Activated T-helper 17 cell treated with anti-CD3 and anti-CD28 coated beads, Interleukin-2, amount 50 U/mL, for 72 hours (primary cell): Measurements from ENCODE around the gene C1QTNF12. TPM values are rescaled to one million over a fixed set of nuclear protein-coding genes. Genes with fewer than 3 reads are reported as not detected.
"Not testable (repeated sequence)": the region's sequence is repeated elsewhere in the genome, so short reads cannot be mapped to it uniquely, and the experiment has no call there.

Experiments used
- ATAC-seq: fragments of 150-1000 bp; cut with Tn5 transposase; replicated peaks from 2 replicates; pipeline ENCODE4 v1.10.0; 2021; ENCODE audit warnings: mild to moderate bottlenecking, moderate library complexity
- H3K27ac Mint-ChIP-seq: one replicate; pipeline ENCODE4 v1.8.0; 2022; ENCODE audit warnings: mixed read lengths
- H3K27me3 Mint-ChIP-seq: one replicate; pipeline ENCODE4 v1.8.0; 2022; ENCODE audit warnings: mixed read lengths
- H3K36me3 Mint-ChIP-seq: one replicate; pipeline ENCODE4 v1.8.0; 2022; ENCODE audit warnings: low read depth, mild to moderate bottlenecking, mixed read lengths
- H3K4me1 Mint-ChIP-seq: one replicate; pipeline ENCODE4 v1.8.0; 2022; ENCODE audit warnings: mixed read lengths
- H3K4me3 Mint-ChIP-seq: one replicate; pipeline ENCODE4 v1.8.0; 2022; ENCODE audit warnings: mild to moderate bottlenecking, mixed read lengths
- H3K9me3 Mint-ChIP-seq: one replicate; pipeline ENCODE4 v1.8.0; 2022; ENCODE audit warnings: mixed read lengths
- total RNA-seq, 2 donors: library from RNA; stranded (reverse); gene quantifications; one replicate each; pipeline ENCODE4 v1.2.3, GENCODE V29; 2022

The C1QTNF12 gene
- total RNA-seq, 2 donors from 2014 or later: 1.8 to 7.5 TPM

- Mint-ChIP-seq H3K27ac (peak overlapping the region; percentile 61), H3K4me3 (peak overlapping the region; percentile 95)
Measured at GRCh38 chr1:1203561-1204424, 42.7 kb downstream of the C1QTNF12 start.

DNA sequence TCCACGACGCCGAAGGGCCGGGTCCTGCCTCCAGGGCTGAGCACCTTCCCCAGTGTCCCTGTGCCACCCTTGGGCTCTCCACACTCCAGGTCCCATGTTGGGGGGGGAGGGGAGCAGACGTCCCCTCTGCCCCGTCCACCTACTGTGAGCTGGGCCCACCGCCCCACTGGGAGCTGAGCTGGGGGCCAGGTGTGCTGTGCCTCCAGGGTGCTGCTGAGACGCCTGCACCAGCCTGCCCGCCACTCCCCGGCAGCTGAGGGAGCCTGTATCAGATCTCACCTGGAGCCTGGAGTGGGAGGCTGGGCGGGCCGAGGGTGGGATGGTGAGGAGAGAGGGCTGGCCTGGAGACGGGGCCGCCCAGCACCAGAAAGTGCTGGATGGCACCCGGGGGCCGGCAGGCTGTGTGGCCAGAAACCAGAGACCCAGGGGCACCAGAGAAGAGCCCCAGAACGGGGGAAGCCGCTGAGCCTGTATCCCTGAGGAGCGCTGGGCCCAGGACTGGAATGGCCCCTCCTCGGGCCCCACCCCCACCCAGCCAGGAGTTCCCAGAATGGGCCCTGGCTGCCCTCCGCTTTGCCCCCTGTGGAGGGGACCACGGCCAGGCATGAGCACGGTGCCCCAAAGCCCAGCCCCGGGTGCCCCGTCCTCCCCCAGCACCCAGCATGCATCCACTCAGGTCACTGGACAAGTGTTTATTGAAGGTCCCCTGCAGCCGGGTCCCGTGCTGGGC, 43.5 kb downstream of the C1QTNF12 start:
- peaks cover 5% of the 10 kb centered on the region for H3K4me1 Mint-ChIP-seq
- no peaks in the 10 kb centered on the region for H3K27me3 Mint-ChIP-seq
- no peaks in the 10 kb centered on the region for H3K9me3 Mint-ChIP-seq
- H3K4me3 Mint-ChIP-seq: peak overlapping the region; percentile 95
- no peak overlapping the region for H3K27ac Mint-ChIP-seq
- H3K36me3 Mint-ChIP-seq: peaks cover 57% of the 10 kb centered on the region
- no peak for ATAC-seq

More at GRCh38 chr1:1203561-1204424, 42.7 kb downstream of the C1QTNF12 start:
- Mint-ChIP-seq H3K36me3 (peaks cover 65% of the 10 kb centered on the region), H3K27me3 (no peaks in the 10 kb centered on the region), H3K9me3 (no peaks in the 10 kb centered on the region), H3K4me1 (peaks cover 10% of the 10 kb centered on the region)
- ATAC-seq: no peak

- Mint-ChIP-seq H3K9me3 (no peaks in the 10 kb centered on the region), H3K36me3 (peaks cover 43% of the 10 kb centered on the region), H3K4me3 (peak overlapping the region; percentile 75), H3K4me1 (peaks cover 4% of the 10 kb centered on the region), H3K27ac (peak overlapping the region; percentile 89), H3K27me3 (no peaks in the 10 kb centered on the region)
- peak; percentile 68 for ATAC-seq
Measured at GRCh38 chr1:1200876-1201810, 45.4 kb downstream of the C1QTNF12 start.

- Mint-ChIP-seq H3K36me3 (peaks cover 34% of the 10 kb centered on the region), H3K4me3 (peak overlapping the region; percentile 75), H3K4me1 (peaks cover 5% of the 10 kb centered on the region), H3K27me3 (no peaks in the 10 kb centered on the region), H3K9me3 (no peaks in the 10 kb centered on the region), H3K27ac (peak overlapping the region; percentile 89)
- ATAC-seq: no peak
Measured at GRCh38 chr1:1199961-1200875, 46.3 kb downstream of the C1QTNF12 start.

DNA sequence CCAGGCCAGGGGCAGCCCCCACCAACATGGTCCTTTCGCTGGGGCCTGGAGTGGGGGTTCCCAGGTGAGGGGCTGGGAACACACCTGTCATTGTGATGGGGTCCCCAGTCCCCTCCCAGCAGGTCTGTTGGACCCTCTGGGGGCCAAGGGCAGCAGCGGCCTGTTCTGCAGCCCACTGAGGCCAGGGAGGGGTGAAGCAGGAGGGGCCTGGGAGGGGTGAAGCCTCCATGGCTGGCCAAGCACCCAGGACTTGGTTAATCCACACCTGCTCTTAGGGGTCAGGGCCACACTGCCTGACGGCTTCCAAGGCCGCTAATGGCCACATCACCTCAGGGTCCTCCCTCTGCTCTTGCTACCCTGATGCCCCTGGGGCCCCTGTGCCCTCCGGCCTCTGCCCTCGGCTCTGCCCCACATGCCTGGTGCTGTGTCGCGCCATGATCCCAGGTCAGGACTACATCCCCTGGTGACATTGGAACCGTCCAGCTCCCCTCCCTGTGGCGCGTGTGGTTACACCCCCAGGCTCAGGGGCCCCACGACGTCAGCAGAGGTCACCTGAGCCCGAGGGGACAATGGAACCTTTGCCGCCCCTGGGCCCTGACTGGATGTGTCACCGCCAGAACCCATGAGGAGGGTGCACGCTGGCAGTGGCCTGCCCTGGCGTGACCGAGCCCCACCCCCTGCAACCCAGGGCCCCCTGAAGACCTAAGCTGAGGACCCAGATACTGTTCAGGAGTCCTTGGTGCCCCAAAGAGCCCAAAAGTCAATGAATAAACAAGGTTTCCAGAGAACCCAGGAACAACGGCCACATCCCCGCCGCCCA, 47.2 kb downstream of the C1QTNF12 start:
- Mint-ChIP-seq H3K4me3 (peak overlapping the region; percentile 75), H3K27me3 (no peaks in the 10 kb centered on the region), H3K27ac (peak overlapping the region; percentile 89), H3K36me3 (peaks cover 25% of the 10 kb centered on the region), H3K9me3 (no peaks in the 10 kb centered on the region), H3K4me1 (peaks cover 14% of the 10 kb centered on the region)
- ATAC-seq: no peak

DNA sequence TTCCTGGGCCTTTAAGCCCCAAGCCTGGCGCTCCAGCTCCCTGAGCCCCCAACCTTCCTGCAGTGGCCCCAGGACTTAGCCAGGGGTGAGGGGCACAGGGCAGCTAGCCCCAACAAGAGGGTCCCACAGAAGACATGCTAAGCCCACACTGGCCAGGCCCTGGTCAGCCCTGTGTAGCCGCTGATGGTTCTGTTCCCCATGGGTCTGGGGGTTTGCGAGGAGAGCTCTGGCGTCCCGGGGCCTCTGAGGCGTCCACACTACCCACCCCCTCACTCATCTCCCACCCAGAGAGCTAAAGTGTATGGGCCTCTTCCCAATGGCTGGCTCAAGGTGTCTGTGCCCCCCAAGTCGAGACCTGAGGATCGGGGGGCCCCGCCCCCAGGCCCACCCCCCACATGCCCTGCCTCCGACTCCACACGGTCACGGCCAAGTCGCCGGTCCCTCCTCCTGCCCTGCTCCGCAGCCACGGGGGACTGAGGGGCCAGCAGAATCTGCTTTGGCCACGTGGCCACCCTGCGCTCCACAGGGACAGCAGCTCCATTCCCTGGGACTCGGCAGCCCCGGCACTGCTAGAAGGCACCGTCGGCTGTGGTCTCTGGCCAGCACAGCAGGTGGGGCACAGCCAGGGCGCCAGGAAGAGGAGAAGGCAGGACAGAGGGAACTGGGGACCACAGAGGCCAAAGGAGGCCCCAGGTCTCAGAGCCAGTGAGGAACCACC, 47.9 kb downstream of the C1QTNF12 start:
- ATAC-seq: no peak
- H3K36me3 Mint-ChIP-seq: peaks cover 17% of the 10 kb centered on the region
- peaks cover 14% of the 10 kb centered on the region for H3K4me1 Mint-ChIP-seq
- no peaks in the 10 kb centered on the region for H3K27me3 Mint-ChIP-seq
- H3K9me3 Mint-ChIP-seq: no peaks in the 10 kb centered on the region
- H3K4me3 Mint-ChIP-seq: no peak overlapping the region
- no peak overlapping the region for H3K27ac Mint-ChIP-seq

- Mint-ChIP-seq H3K4me3 (no peak overlapping the region), H3K4me1 (peaks cover 14% of the 10 kb centered on the region), H3K27ac (no peak overlapping the region), H3K36me3 (peaks cover 9% of the 10 kb centered on the region), H3K9me3 (no peaks in the 10 kb centered on the region), H3K27me3 (no peaks in the 10 kb centered on the region)
- no peak for ATAC-seq
Measured at GRCh38 chr1:1197551-1198422, 48.7 kb downstream of the C1QTNF12 start.

DNA sequence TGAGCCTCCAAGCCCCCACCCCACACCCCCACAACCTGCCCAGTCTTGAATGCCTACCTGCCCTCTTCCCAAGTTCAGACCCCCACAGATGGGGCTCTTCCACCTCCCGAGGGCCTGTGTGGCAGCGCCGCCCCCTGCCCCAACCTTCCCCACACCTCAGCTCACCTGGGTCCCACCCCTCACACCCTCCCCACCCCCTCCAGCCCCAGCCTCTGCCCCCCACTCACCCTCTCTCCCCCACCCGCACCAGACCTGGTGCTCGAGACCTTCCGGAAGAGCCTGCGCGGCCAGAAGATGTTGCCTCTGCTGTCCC, 49.4 kb downstream of the C1QTNF12 start:
- Mint-ChIP-seq H3K4me3 (no peak overlapping the region), H3K36me3 (peaks cover 7% of the 10 kb centered on the region), H3K9me3 (no peaks in the 10 kb centered on the region), H3K4me1 (peaks cover 14% of the 10 kb centered on the region), H3K27me3 (no peaks in the 10 kb centered on the region), H3K27ac (peak overlapping the region; percentile 78)
- no peak for ATAC-seq

- Mint-ChIP-seq H3K4me3 (no peak overlapping the region), H3K27me3 (no peaks in the 10 kb centered on the region), H3K9me3 (no peaks in the 10 kb centered on the region), H3K4me1 (peaks cover 14% of the 10 kb centered on the region), H3K36me3 (peaks cover 7% of the 10 kb centered on the region), H3K27ac (peak overlapping the region; percentile 78)
- no peak for ATAC-seq
Measured at GRCh38 chr1:1196431-1197187, 49.9 kb downstream of the C1QTNF12 start.

- not testable (repeated sequence) for H3K36me3 Mint-ChIP-seq, ATAC-seq, H3K9me3 Mint-ChIP-seq, H3K4me3 Mint-ChIP-seq, H3K27me3 Mint-ChIP-seq
- Mint-ChIP-seq H3K4me1 (peaks cover 14% of the 10 kb centered on the region), H3K27ac (peak overlapping the region; percentile 61)
Measured at GRCh38 chr1:1195726-1196125, 50.8 kb downstream of the C1QTNF12 start.

GRCh38 chr1:1194723-1195122, 51.8 kb downstream of the C1QTNF12 start:
- no peak for ATAC-seq
- H3K27ac Mint-ChIP-seq: peak overlapping the region; percentile 61

More at GRCh38 chr1:1194723-1195122, 51.8 kb downstream of the C1QTNF12 start:
- Mint-ChIP-seq H3K4me1 (peaks cover 10% of the 10 kb centered on the region), H3K4me3 (peak overlapping the region; percentile 13), H3K9me3 (no peaks in the 10 kb centered on the region), H3K36me3 (no peaks in the 10 kb centered on the region), H3K27me3 (no peaks in the 10 kb centered on the region)
